ENCODE data around the gene ELOVL3.
"Not testable (repeated sequence)": the region's sequence is repeated elsewhere in the genome, so short reads cannot be mapped to it uniquely, and the experiment has no call there.

The ELOVL3 gene

DNA sequence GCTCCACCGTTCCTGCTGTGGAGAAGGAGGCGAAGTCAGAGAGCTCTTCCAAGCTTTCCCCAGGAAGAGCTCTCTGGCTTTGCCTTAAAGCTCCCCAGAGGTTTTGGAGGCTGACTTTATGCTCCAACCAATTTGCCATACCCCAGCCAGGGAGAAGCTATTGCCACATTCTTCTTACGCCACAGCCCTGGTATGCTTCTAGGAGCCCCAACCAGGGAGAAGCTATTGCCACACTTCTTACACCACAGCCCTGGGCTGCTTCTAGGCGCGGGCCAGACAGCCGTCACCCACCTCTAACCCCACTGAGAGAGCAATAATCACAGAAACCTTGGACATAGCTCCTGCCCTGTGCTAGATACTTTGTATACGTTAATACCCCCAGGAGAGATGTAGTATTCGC is 951 bp downstream of the ELOVL3 start:
- DNase-seq = no peak

- peak; percentile 28 for DNase-seq
Observed at GRCh38 chr10:102229810-102230263, 3.7 kb downstream of the ELOVL3 start.

- DNase-seq = no peak
Observed at GRCh38 chr10:102230264-102230860, 4.3 kb downstream of the ELOVL3 start.

GRCh38 chr10:102230861-102231356 is 4.8 kb downstream of the ELOVL3 start:
- no peak for DNase-seq

DNA sequence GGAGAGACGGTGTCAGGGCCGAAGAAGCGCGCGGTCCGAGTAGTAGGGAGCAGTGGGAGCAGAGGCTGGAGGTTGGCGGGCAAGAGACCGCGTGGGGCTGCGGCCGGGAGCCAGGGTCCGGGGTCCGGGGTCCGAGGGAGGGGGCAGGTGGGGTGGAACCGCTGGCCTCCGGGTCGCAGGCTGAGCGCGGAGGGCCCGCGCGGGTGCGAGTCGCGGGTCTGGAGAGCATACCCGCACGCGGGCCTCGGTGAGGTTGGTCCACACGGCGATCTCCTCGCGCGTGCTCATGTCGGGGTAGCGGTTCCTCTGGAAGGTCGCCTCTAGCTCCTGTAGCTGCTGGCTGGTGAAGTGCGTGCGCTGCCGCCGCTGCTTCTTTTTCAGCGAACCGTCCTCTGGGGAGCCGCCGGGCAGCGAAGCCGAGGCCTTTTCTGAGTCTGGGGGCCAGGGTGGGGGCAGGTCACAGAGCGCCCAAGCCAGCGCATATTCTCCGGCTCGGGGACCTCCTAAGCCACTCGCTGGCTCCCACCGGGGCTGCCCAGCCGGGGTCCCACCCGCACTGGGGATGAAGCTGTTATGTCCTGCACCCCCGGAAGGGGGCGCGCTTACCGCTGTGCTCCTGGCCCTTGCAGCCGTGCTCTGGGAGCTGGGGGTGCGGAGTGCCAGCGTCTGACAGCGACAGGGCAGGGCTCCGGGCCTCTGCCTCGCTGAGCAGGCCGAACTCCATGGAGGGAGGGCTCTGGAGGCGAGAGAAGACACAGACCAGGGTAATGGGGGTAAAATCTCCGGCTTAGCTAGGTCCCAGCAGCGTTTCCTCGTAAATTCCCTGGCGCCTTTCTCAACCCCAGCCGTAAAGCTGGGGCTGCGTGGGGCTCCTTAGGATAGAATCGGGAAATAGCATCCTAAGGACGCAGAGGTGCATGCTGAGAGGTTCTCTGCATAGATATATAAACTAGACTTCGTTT is 5.5 kb downstream of the ELOVL3 start:
- no peak for DNase-seq

DNA sequence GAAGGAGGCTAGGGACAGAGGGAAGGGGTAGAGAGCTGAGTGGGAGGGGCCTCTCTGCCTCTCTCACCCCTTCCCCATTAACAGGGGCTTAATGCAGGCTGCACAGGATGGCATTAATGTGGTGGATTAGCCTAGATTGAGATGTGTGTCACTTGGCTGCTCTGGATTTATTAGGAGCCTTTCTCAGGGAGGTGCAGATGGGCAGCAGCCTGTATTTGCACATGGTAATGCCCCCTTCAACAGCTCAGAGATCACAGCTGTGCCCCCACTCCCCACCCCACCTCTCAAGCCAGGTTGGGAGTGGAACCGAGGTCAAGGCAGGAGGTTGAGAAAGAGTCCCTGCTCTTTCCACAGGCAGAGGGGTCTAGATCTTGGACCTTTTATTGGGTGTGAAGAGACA is 7.9 kb downstream of the ELOVL3 start:
- no peak for DNase-seq

DNA sequence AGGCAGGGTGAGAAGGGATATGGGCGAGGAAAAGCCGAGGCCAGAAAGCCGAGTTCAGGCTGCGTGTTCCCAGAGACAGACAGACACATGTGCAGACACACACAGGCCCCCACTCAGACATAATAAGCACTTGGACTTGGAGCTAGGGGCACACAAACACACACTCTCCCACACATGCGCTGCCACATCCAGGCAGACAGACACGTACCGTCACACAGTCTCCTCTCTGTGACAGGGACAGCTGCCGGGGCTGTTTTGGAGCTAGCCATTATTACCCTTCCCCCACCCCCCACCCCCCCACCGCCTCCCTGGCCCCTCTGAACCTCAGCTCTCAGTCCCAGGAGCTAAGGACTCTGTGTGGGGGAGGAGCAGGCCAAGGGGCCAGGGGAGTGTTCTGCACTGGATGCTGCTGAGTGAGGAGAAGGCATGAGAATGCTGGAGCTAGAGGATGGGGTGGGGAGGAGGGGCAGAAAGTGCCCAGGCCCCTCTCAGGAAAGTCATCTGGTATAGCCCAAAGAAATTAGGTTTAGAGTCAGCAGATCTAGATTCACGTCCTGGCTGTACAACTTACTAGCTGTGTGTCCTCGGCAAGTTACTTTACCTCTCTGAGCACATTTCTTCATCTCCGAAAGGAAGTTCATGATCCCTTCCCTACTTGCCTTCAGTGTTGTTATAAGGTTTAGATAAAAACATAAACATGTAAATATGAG is 8.9 kb downstream of the ELOVL3 start:
- DNase-seq = no peak

- no peak for DNase-seq
Observed at GRCh38 chr10:102235598-102235920, 9.5 kb downstream of the ELOVL3 start.

DNA sequence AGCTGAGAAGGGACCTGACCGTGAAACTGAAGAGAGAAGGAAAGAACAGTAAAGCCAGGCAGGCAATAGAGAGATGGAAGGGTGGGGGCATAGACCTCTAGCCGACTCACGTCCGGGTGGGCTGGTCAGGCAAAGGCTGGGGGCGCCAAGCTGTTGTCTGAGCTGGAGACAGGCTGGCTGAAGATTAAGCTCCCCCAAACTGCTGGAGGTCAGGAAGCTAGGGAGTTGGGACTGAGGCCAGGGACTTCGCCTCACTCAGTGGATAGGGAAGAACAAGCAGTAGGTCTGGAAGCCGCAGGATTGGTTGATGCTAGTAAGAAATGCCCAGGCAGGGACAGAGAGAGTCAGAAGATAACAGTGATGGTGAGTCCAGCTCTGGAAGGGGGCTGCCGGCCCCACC is 9.9 kb downstream of the ELOVL3 start:
- DNase-seq = no peak

- no peak for DNase-seq
Observed at GRCh38 chr10:102237711-102238252, 11.7 kb downstream of the ELOVL3 start.

DNA sequence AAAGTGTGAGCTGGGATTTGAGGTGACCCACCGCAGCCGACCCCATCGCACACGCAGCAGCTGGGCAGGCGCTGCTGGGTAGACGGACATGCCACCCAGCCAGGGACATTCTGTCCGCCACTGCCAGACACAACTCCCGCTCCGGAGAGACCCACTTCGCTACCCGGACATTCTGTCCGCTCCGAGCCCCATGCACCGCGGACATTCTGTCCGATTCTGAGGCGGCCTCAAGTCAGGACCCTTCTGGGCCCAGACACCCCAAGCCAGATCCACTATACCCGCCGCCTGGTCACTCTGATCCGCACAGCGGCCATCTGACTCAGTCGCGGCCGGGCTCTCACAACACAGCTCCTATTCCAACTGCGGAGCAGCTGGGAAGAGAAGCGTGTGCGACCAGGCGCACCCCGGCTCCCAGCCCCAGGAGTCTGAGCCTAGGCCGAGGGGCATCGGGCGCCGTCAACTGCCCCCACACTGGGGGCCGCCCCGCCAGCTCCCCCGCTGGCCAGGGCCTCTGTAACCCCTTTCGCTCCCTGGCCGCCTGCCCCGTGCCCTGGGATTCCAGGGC is 14.4 kb downstream of the ELOVL3 start:
- DNase-seq = no peak

DNA sequence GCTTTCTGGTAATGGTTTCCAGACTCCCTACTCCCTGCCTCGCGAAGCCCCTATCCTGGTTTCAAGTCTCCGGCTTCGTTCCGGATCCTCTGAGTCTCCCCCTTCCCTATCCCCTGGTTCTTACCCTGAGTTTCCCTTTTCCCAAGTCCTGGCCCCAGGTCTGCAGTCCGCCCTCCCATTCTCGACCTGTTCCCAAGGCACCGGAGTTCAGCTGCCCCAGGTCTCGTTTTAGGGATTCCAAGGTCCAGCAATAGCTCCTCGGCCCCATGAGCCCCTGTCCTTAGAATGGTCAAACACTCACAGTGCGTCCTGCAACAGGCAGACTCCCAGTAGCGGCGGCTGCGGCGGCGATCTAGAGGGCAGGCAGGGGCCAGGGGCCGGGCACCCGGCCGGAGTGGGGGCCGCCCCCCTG is 14.9 kb downstream of the ELOVL3 start:
- DNase-seq = no peak

- DNase-seq = no peak
Observed at GRCh38 chr10:102241444-102242117, 15.5 kb downstream of the ELOVL3 start, which contains the start of gene PITX3. Gene PITX3 (minus strand): TSS chr10:102241512. CDS start chr10:102232080, 9,432 bp downstream.

- no peak for DNase-seq
Observed at GRCh38 chr10:102242118-102242485, 16.0 kb downstream of the ELOVL3 start.

- no peak for DNase-seq
Observed at GRCh38 chr10:102243309-102243708, 17.2 kb downstream of the ELOVL3 start.

DNA sequence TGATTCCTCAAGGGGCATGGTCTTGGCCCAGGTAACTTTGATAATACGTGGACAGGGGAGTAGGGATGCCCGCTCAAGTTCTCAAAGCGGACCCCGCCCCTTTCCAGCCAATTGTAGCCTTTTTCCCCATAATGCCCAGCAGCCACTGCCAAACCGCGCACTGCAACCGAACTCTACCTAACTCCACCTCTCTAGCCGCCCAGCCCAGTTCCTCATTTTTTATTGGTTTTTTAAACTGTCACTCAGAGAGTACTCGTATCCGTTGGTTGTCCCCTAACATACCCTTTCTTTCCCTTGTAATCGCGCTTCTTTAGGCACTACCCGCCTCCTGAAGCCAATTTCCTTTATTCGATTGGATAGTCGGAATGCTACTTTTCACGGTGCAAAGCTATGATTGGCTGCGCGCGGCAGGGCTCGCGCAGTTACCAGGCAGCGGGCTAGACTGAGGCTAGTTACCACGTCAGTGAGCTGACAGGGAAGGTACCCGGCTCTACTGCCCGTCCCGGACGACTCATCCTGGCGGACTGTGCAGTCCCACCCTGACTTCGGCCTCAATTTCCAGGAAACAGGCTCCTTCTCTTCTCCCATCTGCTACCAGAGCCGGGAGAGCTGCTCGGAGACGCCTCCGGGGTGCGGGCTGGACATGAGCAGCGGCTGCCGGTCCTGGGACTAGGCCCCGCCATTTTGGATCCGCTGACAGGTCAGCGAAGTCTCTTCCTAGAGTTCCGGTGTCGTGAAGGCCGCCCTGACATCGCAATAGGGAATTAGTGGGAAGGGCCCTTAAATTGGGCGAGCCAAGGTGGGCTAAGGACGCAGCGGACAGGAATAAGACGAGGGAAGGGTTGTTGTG is 19.2 kb downstream of the ELOVL3 start, which contains the start of gene GBF1:
GBF1 (plus strand) TSS at position 451 of the 850 bp plus-strand sequence. CDS start 13,407 bp downstream, outside the sequence.
- peak; percentile 88 for DNase-seq

- DNase-seq = no peak
Observed at GRCh38 chr10:102245932-102246251, 19.8 kb downstream of the ELOVL3 start.

GRCh38 chr10:102246261-102246660 is 20.2 kb downstream of the ELOVL3 start:
- DNase-seq = no peak

- DNase-seq = no peak
Observed at GRCh38 chr10:102247734-102248133, 21.6 kb downstream of the ELOVL3 start.

DNA sequence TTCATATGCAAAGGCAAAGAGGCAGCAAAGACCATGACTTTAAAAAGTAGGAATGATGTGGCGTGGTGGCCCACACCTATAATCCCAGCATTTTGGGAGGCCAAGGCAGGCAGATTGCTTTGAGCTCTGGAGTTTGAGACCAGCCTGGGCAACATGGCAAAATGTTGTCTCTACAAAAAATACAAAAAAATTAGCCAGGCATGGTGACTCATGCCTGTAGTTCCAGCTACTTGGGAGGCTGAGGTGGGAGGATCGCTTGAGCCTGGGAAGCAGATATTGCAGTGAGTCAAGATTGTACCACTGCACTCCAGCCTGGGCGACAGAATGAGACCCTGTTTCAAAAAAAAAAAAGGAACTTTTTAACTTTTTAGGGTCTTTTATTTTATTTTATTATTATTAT is 26.4 kb downstream of the ELOVL3 start:
- not testable (repeated sequence) for DNase-seq

GRCh38 chr10:102254426-102254825 is 28.3 kb downstream of the ELOVL3 start:
- DNase-seq = no peak

Data from NCI-H2029 treated with DMSO at 0.1 percent for 48 hours (cell line).